Peyer's patch (tissue), 4 donors: ENCODE data around the gene NUDT16L1. TPM values are rescaled to one million over a fixed set of nuclear protein-coding genes. Genes with fewer than 3 reads are reported as not detected.

Experiments used
- DNase-seq, 3 donors: peaks; one replicate each; pipeline ENCODE4 v3.0.0-alpha.2; 2017 to 2019
- H3K27ac ChIP-seq, 4 donors: fragments of 200-600 bp; sonication (generic); one replicate each; pipeline ENCODE4 v1.5.1; 2016 to 2019
- H3K27me3 ChIP-seq, 2 donors: fragments of 200-600 bp; sonication (generic); one replicate each; pipeline ENCODE4 v1.5.1; 2019
- H3K36me3 ChIP-seq, 3 donors: fragments of 200-600 bp; sonication (generic); one replicate each; pipeline ENCODE4 v1.5.1; 2016 to 2019
- H3K4me1 ChIP-seq, 4 donors: fragments of 200-600 bp; sonication (generic); one replicate each; pipeline ENCODE4 v1.5.1; 2016 to 2019
- H3K4me3 ChIP-seq, 4 donors: fragments of 200-600 bp; sonication (generic); 1 replicate in 3 of 4; 2 replicates in 1 of 4; pipeline ENCODE4 v1.5.1; 2016 to 2019; ENCODE audit warnings: mild to moderate bottlenecking in 1 of 4
- H3K9me3 ChIP-seq, 4 donors: fragments of 200-600 bp; sonication (generic); one replicate each; pipeline ENCODE4 v1.5.1; 2016 to 2019; ENCODE audit warnings: mild to moderate bottlenecking in 1 of 4
- CTCF ChIP-seq, 6 experiments: fragments of 450-650 bp in 4 of 6; fragments of 200-600 bp in 2 of 6; sonication (generic) in 1 of 6; IDR thresholded peaks; one replicate each; pipeline ENCODE4 v1.5.1; 2017 to 2019; ENCODE audit warnings: antibody characterized with exemption in 6 of 6, mild to moderate bottlenecking in 3 of 6, moderate library complexity in 1 of 6
- POLR2A ChIP-seq, 2 donors: fragments of 450-650 bp; IDR thresholded peaks; one replicate each; pipeline ENCODE4 v1.5.1; 2017; ENCODE audit warnings: antibody characterized with exemption in 2 of 2, mild to moderate bottlenecking in 2 of 2, moderate library complexity in 2 of 2
- total RNA-seq, 4 donors: library from RNA; depleted of rRNA; stranded (reverse); fragments of >200 nt; gene quantifications; one replicate each; pipeline ENCODE4 v1.1.0, GENCODE V29; 2016

Gene NUDT16L1
- total RNA-seq, 4 donors from 2014 or later, result 19.0 to 53.6 (median 40.1) TPM

- peak overlapping the region; percentile 44 to 73 (median 66) for H3K27ac ChIP-seq
- no peaks in the 10 kb centered on the region for H3K9me3 ChIP-seq
- peak in 2 of 3 donors; percentile 40 to 85 for DNase-seq
- no peak for TF ChIP-seq CTCF (IDR thresholded peaks at IDR 0.05)
- H3K4me1 ChIP-seq, result peaks cover 6 to 29% (median 12%) of the 10 kb centered on the region in 4 donors
- peaks cover 0 to 38% (median 0%) of the 10 kb centered on the region in 3 donors for H3K36me3 ChIP-seq
- H3K4me3 ChIP-seq, result no peak overlapping the region
- no peaks in the 10 kb centered on the region for H3K27me3 ChIP-seq
Measured at GRCh38 chr16:4675864-4676786, 17.2 kb upstream of the NUDT16L1 start.

GRCh38 chr16:4676831-4677230 lies 16.5 kb upstream of the NUDT16L1 start:
- no peak for DNase-seq
- H3K9me3 ChIP-seq, result no peaks in the 10 kb centered on the region
- no peak for TF ChIP-seq CTCF (IDR thresholded peaks at IDR 0.05)
- no peak for TF ChIP-seq POLR2A (IDR thresholded peaks at IDR 0.05)

GRCh38 chr16:4677390-4677789 lies 16.0 kb upstream of the NUDT16L1 start:
- Histone ChIP-seq H3K27me3 (no peaks in the 10 kb centered on the region), H3K27ac (peak overlapping the region in 3 of 4 donors; percentile 19 to 73 (median 68)), H3K9me3 (no peaks in the 10 kb centered on the region), H3K4me3 (no peak overlapping the region), H3K36me3 (peaks cover 0 to 38% (median 0%) of the 10 kb centered on the region in 3 donors), H3K4me1 (peaks cover 6 to 35% (median 12%) of the 10 kb centered on the region in 4 donors)
- TF ChIP-seq CTCF (IDR thresholded peaks at IDR 0.05), result no peak
- TF ChIP-seq POLR2A (IDR thresholded peaks at IDR 0.05), result no peak
- DNase-seq, result no peak

More at GRCh38 chr16:4676831-4677230, 16.5 kb upstream of the NUDT16L1 start:
- H3K4me1 ChIP-seq, result peaks cover 6 to 35% (median 12%) of the 10 kb centered on the region in 4 donors
- no peaks in the 10 kb centered on the region for H3K27me3 ChIP-seq
- peaks cover 0 to 38% (median 0%) of the 10 kb centered on the region in 3 donors for H3K36me3 ChIP-seq
- H3K4me3 ChIP-seq, result no peak overlapping the region
- peak overlapping the region; percentile 19 to 73 (median 56) for H3K27ac ChIP-seq

- no peak overlapping the region for H3K4me3 ChIP-seq
- no peak for TF ChIP-seq CTCF (IDR thresholded peaks at IDR 0.05)
- no peak for TF ChIP-seq POLR2A (IDR thresholded peaks at IDR 0.05)
- peaks cover 6 to 35% (median 12%) of the 10 kb centered on the region in 4 donors for H3K4me1 ChIP-seq
- no peak overlapping the region for H3K27ac ChIP-seq
- peaks cover 0 to 38% (median 0%) of the 10 kb centered on the region in 3 donors for H3K36me3 ChIP-seq
- no peak for DNase-seq
- H3K9me3 ChIP-seq, result no peaks in the 10 kb centered on the region
- H3K27me3 ChIP-seq, result no peaks in the 10 kb centered on the region
Measured at GRCh38 chr16:4677994-4678393, 15.4 kb upstream of the NUDT16L1 start.

GRCh38 chr16:4678596-4678995 lies 14.8 kb upstream of the NUDT16L1 start:
- no peak for TF ChIP-seq POLR2A (IDR thresholded peaks at IDR 0.05)
- DNase-seq, result no peak
- H3K27me3 ChIP-seq, result no peaks in the 10 kb centered on the region
- peak overlapping the region in 1 of 4 donors; percentile 46 for H3K4me3 ChIP-seq
- no peaks in the 10 kb centered on the region for H3K9me3 ChIP-seq
- H3K27ac ChIP-seq, result peak overlapping the region in 3 of 4 donors; percentile 79 to 99 (median 90)
- peaks cover 6 to 35% (median 12%) of the 10 kb centered on the region in 4 donors for H3K4me1 ChIP-seq
- peaks cover 0 to 38% (median 0%) of the 10 kb centered on the region in 3 donors for H3K36me3 ChIP-seq
